ENCODE measurements around the gene STK32B. TPM values are rescaled to one million over a fixed set of nuclear protein-coding genes. Genes with fewer than 3 reads are reported as not detected.
"Not testable (repeated sequence)": the region's sequence is repeated elsewhere in the genome, so short reads cannot be mapped to it uniquely, and the experiment has no call there.

The STK32B gene
- total RNA-seq, 3 donors from 2014 or later = not detected

- DNase-seq = no peak
- H3K9me3 Mint-ChIP-seq = no peaks in the 10 kb centered on the region
- no peak overlapping the region for H3K4me3 Mint-ChIP-seq
- no peaks in the 10 kb centered on the region for H3K36me3 Mint-ChIP-seq (ENCODE audit: insufficient read depth)
- no peaks in the 10 kb centered on the region for H3K27me3 Mint-ChIP-seq (ENCODE audit: low read depth)
- no peak for ATAC-seq
- no peaks in the 10 kb centered on the region for H3K4me1 Mint-ChIP-seq (ENCODE audit: low read depth)
Measured at GRCh38 chr4:5157791-5158770, 106.8 kb downstream of the STK32B start.

- no peak for DNase-seq
- no peaks in the 10 kb centered on the region for H3K4me1 Mint-ChIP-seq (ENCODE audit: low read depth)
- H3K36me3 Mint-ChIP-seq (ENCODE audit: insufficient read depth) = no peaks in the 10 kb centered on the region
- H3K9me3 Mint-ChIP-seq = no peaks in the 10 kb centered on the region
- H3K4me3 Mint-ChIP-seq = no peak overlapping the region
- H3K27me3 Mint-ChIP-seq (ENCODE audit: low read depth) = no peaks in the 10 kb centered on the region
- ATAC-seq = no peak
Measured at GRCh38 chr4:5158825-5159224, 107.5 kb downstream of the STK32B start.

- ATAC-seq = no peak
- no peak for DNase-seq
- Mint-ChIP-seq H3K36me3 (ENCODE audit: insufficient read depth) (no peaks in the 10 kb centered on the region), H3K4me3 (no peak overlapping the region), H3K27me3 (ENCODE audit: low read depth) (no peaks in the 10 kb centered on the region), H3K9me3 (no peaks in the 10 kb centered on the region), H3K4me1 (ENCODE audit: low read depth) (no peaks in the 10 kb centered on the region)
Measured at GRCh38 chr4:5160668-5161067, 109.4 kb downstream of the STK32B start.

GRCh38 chr4:5162909-5163508 lies 111.7 kb downstream of the STK32B start:
- H3K4me1 Mint-ChIP-seq (ENCODE audit: low read depth) = no peaks in the 10 kb centered on the region
- H3K27me3 Mint-ChIP-seq (ENCODE audit: low read depth) = no peaks in the 10 kb centered on the region

GRCh38 chr4:5164221-5164912 lies 113.1 kb downstream of the STK32B start:
- no peaks in the 10 kb centered on the region for H3K9me3 Mint-ChIP-seq
- DNase-seq (no peak), ATAC-seq (no peak)
- H3K36me3 Mint-ChIP-seq (ENCODE audit: insufficient read depth) = no peaks in the 10 kb centered on the region
- H3K4me1 Mint-ChIP-seq (ENCODE audit: low read depth) = no peaks in the 10 kb centered on the region
- no peak overlapping the region for H3K4me3 Mint-ChIP-seq
- no peaks in the 10 kb centered on the region for H3K27me3 Mint-ChIP-seq (ENCODE audit: low read depth)

More at GRCh38 chr4:5162909-5163508, 111.7 kb downstream of the STK32B start:
- Mint-ChIP-seq H3K36me3 (ENCODE audit: insufficient read depth) (no peaks in the 10 kb centered on the region), H3K9me3 (no peaks in the 10 kb centered on the region), H3K4me3 (no peak overlapping the region)
- no peak for DNase-seq
- ATAC-seq = no peak

GRCh38 chr4:5165420-5166369 lies 114.4 kb downstream of the STK32B start:
- no peaks in the 10 kb centered on the region for H3K36me3 Mint-ChIP-seq (ENCODE audit: insufficient read depth)
- no peaks in the 10 kb centered on the region for H3K27me3 Mint-ChIP-seq (ENCODE audit: low read depth)
- DNase-seq = no peak
- no peak for ATAC-seq
- no peaks in the 10 kb centered on the region for H3K9me3 Mint-ChIP-seq
- no peak overlapping the region for H3K4me3 Mint-ChIP-seq
- no peaks in the 10 kb centered on the region for H3K4me1 Mint-ChIP-seq (ENCODE audit: low read depth)

GRCh38 chr4:5166377-5166776 lies 115.1 kb downstream of the STK32B start:
- no peaks in the 10 kb centered on the region for H3K9me3 Mint-ChIP-seq
- DNase-seq = no peak
- no peak overlapping the region for H3K4me3 Mint-ChIP-seq
- no peaks in the 10 kb centered on the region for H3K36me3 Mint-ChIP-seq (ENCODE audit: insufficient read depth)
- no peaks in the 10 kb centered on the region for H3K27me3 Mint-ChIP-seq (ENCODE audit: low read depth)
- no peaks in the 10 kb centered on the region for H3K4me1 Mint-ChIP-seq (ENCODE audit: low read depth)
- ATAC-seq = no peak

GRCh38 chr4:5168891-5169290 lies 117.6 kb downstream of the STK32B start:
- DNase-seq (no peak), ATAC-seq (no peak)
- Mint-ChIP-seq H3K4me3 (no peak overlapping the region), H3K36me3 (ENCODE audit: insufficient read depth) (no peaks in the 10 kb centered on the region), H3K27me3 (ENCODE audit: low read depth) (no peaks in the 10 kb centered on the region), H3K9me3 (no peaks in the 10 kb centered on the region), H3K4me1 (ENCODE audit: low read depth) (no peaks in the 10 kb centered on the region)

GRCh38 chr4:5175836-5176235 lies 124.6 kb downstream of the STK32B start:
- not testable (repeated sequence) for DNase-seq; H3K4me3 Mint-ChIP-seq; H3K36me3 Mint-ChIP-seq (ENCODE audit: insufficient read depth); H3K27me3 Mint-ChIP-seq (ENCODE audit: low read depth); H3K4me1 Mint-ChIP-seq (ENCODE audit: low read depth); ATAC-seq; H3K9me3 Mint-ChIP-seq

- DNase-seq = no peak
- no peaks in the 10 kb centered on the region for H3K27me3 Mint-ChIP-seq (ENCODE audit: low read depth)
- H3K9me3 Mint-ChIP-seq = no peaks in the 10 kb centered on the region
- no peak for ATAC-seq
- H3K4me3 Mint-ChIP-seq = no peak overlapping the region
- no peaks in the 10 kb centered on the region for H3K36me3 Mint-ChIP-seq (ENCODE audit: insufficient read depth)
- H3K4me1 Mint-ChIP-seq (ENCODE audit: low read depth) = peaks cover 2% of the 10 kb centered on the region
Measured at GRCh38 chr4:5184606-5185005, 133.3 kb downstream of the STK32B start.

- ATAC-seq (no peak), DNase-seq (no peak)
- Mint-ChIP-seq H3K4me1 (ENCODE audit: low read depth) (peaks cover 2% of the 10 kb centered on the region), H3K9me3 (no peaks in the 10 kb centered on the region), H3K27me3 (ENCODE audit: low read depth) (no peaks in the 10 kb centered on the region), H3K4me3 (no peak overlapping the region), H3K36me3 (ENCODE audit: insufficient read depth) (no peaks in the 10 kb centered on the region)
Measured at GRCh38 chr4:5185551-5185950, 134.3 kb downstream of the STK32B start.

GRCh38 chr4:5186271-5187064 lies 135.2 kb downstream of the STK32B start:
- H3K36me3 Mint-ChIP-seq (ENCODE audit: insufficient read depth) = no peaks in the 10 kb centered on the region
- no peak for DNase-seq
- H3K4me3 Mint-ChIP-seq = no peak overlapping the region
- H3K4me1 Mint-ChIP-seq (ENCODE audit: low read depth) = peaks cover 2% of the 10 kb centered on the region
- no peaks in the 10 kb centered on the region for H3K9me3 Mint-ChIP-seq
- no peaks in the 10 kb centered on the region for H3K27me3 Mint-ChIP-seq (ENCODE audit: low read depth)
- no peak for ATAC-seq

- Mint-ChIP-seq H3K9me3 (no peaks in the 10 kb centered on the region), H3K4me1 (ENCODE audit: low read depth) (peaks cover 2% of the 10 kb centered on the region), H3K36me3 (ENCODE audit: insufficient read depth) (no peaks in the 10 kb centered on the region), H3K27me3 (ENCODE audit: low read depth) (no peaks in the 10 kb centered on the region), H3K4me3 (no peak overlapping the region)
- DNase-seq (no peak), ATAC-seq (no peak)
Measured at GRCh38 chr4:5188130-5188529, 136.8 kb downstream of the STK32B start.

Data from activated T-cell treated with anti-CD3 and anti-CD28 coated beads, Interleukin-2, amount 50 U/mL, for 4 hours (primary cell).